OCI-LY3 (cell line): ENCODE data around the gene OR10J5.

ENCODE experiments used
- EZH2phosphoT487 ChIP-seq: fragments of 200-600 bp; shearing (Covaris generic); IDR thresholded peaks from 2 replicates; pipeline ENCODE4 v1.6.1; 2018; ENCODE audit warnings: antibody characterized with exemption, mixed run types, low read depth
- TF ChIP-seq, protein P1 (sequence below): fragments of 200-600, 300-600 bp; sonication (generic); IDR thresholded peaks from 2 replicates; pipeline ENCODE4 v1.5.1; 2014; ENCODE audit warnings: antibody characterized with exemption, low read length, low read depth

DNA sequence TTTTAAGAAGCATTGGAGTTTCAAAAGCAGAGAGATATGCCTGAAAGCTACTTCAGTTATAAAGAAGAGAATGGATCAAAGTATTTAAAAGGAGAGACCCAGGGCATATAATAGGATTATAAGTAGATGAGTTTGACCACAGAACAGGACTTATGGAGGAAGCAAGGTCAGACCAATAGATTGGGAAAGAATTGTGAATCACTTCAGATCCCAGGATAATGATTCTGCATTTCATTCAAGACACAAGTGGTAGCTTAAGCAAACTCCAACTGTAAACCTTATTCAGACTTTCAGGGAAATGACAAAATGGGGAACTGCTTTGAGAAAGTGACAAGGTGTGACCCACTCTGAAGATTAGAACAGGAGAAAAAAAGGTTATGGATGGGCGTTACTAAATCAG is 18.9 kb upstream of the OR10J5 start:
- no peak for TF ChIP-seq EZH2phosphoT487
- TF ChIP-seq, protein P1, sequence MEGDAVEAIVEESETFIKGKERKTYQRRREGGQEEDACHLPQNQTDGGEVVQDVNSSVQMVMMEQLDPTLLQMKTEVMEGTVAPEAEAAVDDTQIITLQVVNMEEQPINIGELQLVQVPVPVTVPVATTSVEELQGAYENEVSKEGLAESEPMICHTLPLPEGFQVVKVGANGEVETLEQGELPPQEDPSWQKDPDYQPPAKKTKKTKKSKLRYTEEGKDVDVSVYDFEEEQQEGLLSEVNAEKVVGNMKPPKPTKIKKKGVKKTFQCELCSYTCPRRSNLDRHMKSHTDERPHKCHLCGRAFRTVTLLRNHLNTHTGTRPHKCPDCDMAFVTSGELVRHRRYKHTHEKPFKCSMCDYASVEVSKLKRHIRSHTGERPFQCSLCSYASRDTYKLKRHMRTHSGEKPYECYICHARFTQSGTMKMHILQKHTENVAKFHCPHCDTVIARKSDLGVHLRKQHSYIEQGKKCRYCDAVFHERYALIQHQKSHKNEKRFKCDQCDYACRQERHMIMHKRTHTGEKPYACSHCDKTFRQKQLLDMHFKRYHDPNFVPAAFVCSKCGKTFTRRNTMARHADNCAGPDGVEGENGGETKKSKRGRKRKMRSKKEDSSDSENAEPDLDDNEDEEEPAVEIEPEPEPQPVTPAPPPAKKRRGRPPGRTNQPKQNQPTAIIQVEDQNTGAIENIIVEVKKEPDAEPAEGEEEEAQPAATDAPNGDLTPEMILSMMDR = no peak
